GM23338 (cell line): ENCODE results near the gene GRIA3. TPM values are rescaled to one million over a fixed set of nuclear protein-coding genes. Genes with fewer than 3 reads are reported as not detected.

Experiments used
- ATAC-seq: fragments of 200-7000 bp; cut with Tn5 transposase; 3 replicates; pipeline ENCODE4 v1.9.1; 2020
- DNase-seq: peaks from one replicate; pipeline ENCODE4 v3.0.0-alpha.2; 2015; ENCODE audit warnings: low spot score
- H2AFZ ChIP-seq: fragments of 200-600 bp; sonication (generic); 2 replicates; pipeline ENCODE4 v1.8.0; 2016; ENCODE audit warnings: antibody characterized with exemption, mild to moderate bottlenecking, moderate library complexity
- H3F3A ChIP-seq: fragments of 200-600 bp; sonication (generic); replicated peaks from 2 replicates; pipeline ENCODE4 v1.8.0; 2017; ENCODE audit warnings: antibody characterized with exemption, mixed run types, low read depth
- H3K27ac ChIP-seq: fragments of 200-600 bp; sonication (generic); 2 replicates; pipeline ENCODE4 v1.6.1; 2016; ENCODE audit warnings: low read depth
- H3K27me3 ChIP-seq: fragments of 200-600 bp; sonication (generic); 2 replicates; pipeline ENCODE4 v1.8.0; 2016; ENCODE audit warnings: mild to moderate bottlenecking, mixed run types, moderate library complexity; ENCODE audit not compliant: insufficient read depth
- H3K36me3 ChIP-seq: fragments of 200-600 bp; sonication (generic); 2 replicates; pipeline ENCODE4 v1.8.0; 2016; ENCODE audit warnings: mild to moderate bottlenecking; ENCODE audit not compliant: insufficient read depth
- H3K4me1 ChIP-seq: fragments of 200-600 bp; sonication (generic); 2 replicates; pipeline ENCODE4 v1.8.0; 2016; ENCODE audit warnings: mild to moderate bottlenecking, moderate library complexity; ENCODE audit not compliant: insufficient read depth
- H3K4me2 ChIP-seq: fragments of 200-600 bp; sonication (generic); 2 replicates; pipeline ENCODE4 v1.7.1; 2017; ENCODE audit warnings: mixed run types
- H3K4me3 ChIP-seq: fragments of 200-600 bp; sonication (generic); 2 replicates; pipeline ENCODE4 v1.6.1; 2016; ENCODE audit warnings: mixed run types
- H3K79me2 ChIP-seq: fragments of 200-600 bp; sonication (generic); replicated peaks from 2 replicates; pipeline ENCODE4 v1.8.0; 2017; ENCODE audit warnings: mild to moderate bottlenecking; ENCODE audit not compliant: insufficient read depth
- H3K9me2 ChIP-seq: fragments of 200-600 bp; sonication (generic); 2 replicates; pipeline ENCODE4 v1.8.0; 2017; ENCODE audit not compliant: insufficient read depth
- H4K20me1 ChIP-seq: fragments of 200-600 bp; sonication (generic); replicated peaks from 2 replicates; pipeline ENCODE4 v1.8.0; 2017; ENCODE audit warnings: mild to moderate bottlenecking; ENCODE audit not compliant: insufficient read depth
- H3K27ac Mint-ChIP-seq: 2 replicates; pipeline ENCODE4 v1.8.0; 2020; ENCODE audit warnings: inconsistent platforms, mild to moderate bottlenecking, moderate library complexity, mixed read lengths
- H3K27me3 Mint-ChIP-seq: 3 replicates; pipeline ENCODE4 v1.8.0; 2022; ENCODE audit warnings: low read depth, mild to moderate bottlenecking, moderate library complexity, mixed read lengths, inconsistent platforms; ENCODE audit not compliant: insufficient read depth, poor library complexity
- H3K36me3 Mint-ChIP-seq: 3 replicates; pipeline ENCODE4 v1.8.0; 2021; ENCODE audit warnings: low read depth, mild to moderate bottlenecking, inconsistent platforms, moderate library complexity, mixed read lengths
- H3K4me1 Mint-ChIP-seq: 3 replicates; pipeline ENCODE4 v1.8.0; 2020; ENCODE audit warnings: mild to moderate bottlenecking, inconsistent platforms, mixed read lengths
- H3K4me3 Mint-ChIP-seq: 3 replicates; pipeline ENCODE4 v1.8.0; 2021; ENCODE audit warnings: moderate library complexity, mild to moderate bottlenecking, inconsistent platforms, mixed read lengths
- H3K9me3 Mint-ChIP-seq: 3 replicates; pipeline ENCODE4 v1.8.0; 2020; ENCODE audit warnings: moderate library complexity, mild to moderate bottlenecking, inconsistent platforms, mixed read lengths
- CREB1 ChIP-seq: fragments of 250-450 bp; sonication (Bioruptor Pico); IDR thresholded peaks from 2 replicates; pipeline ENCODE4 v1.5.0; 2020; ENCODE audit warnings: low read depth, mild to moderate bottlenecking, moderate library complexity
- EZH2 ChIP-seq: fragments of 200-600 bp; sonication (generic); IDR thresholded peaks from one replicate; pipeline ENCODE4 v1.8.0; 2017; ENCODE audit warnings: antibody characterized with exemption, mild to moderate bottlenecking, low read depth; ENCODE audit not compliant: unreplicated experiment
- EZH2phosphoT487 ChIP-seq: fragments of 200-600 bp; sonication (generic); IDR thresholded peaks from one replicate; pipeline ENCODE4 v1.8.1; 2018; ENCODE audit warnings: antibody characterized with exemption; ENCODE audit not compliant: unreplicated experiment
- JUNB ChIP-seq: IDR thresholded peaks from one replicate; pipeline ENCODE4 v1.6.1; 2016; ENCODE audit warnings: antibody characterized with exemption; ENCODE audit not compliant: unreplicated experiment
- NANOG ChIP-seq: IDR thresholded peaks from 2 replicates; pipeline ENCODE4 v1.6.1; 2016; ENCODE audit warnings: antibody characterized with exemption, borderline replicate concordance
- POLR2AphosphoS5 ChIP-seq: IDR thresholded peaks from 2 replicates; pipeline ENCODE4 v1.6.1; 2016; ENCODE audit warnings: antibody characterized with exemption, low read depth
- STAT1 ChIP-seq: IDR thresholded peaks from one replicate; pipeline ENCODE4 v1.6.1; 2016; ENCODE audit warnings: antibody characterized with exemption; ENCODE audit not compliant: unreplicated experiment
- ZNF114 ChIP-seq: fragments of 250-450 bp; sonication (Bioruptor Pico); IDR thresholded peaks from 2 replicates; pipeline ENCODE4 v1.5.0; 2020; ENCODE audit warnings: mild to moderate bottlenecking, moderate library complexity
- ZNF331 ChIP-seq: fragments of 250-450 bp; sonication (Bioruptor Pico); IDR thresholded peaks from 2 replicates; pipeline ENCODE4 v1.5.0; 2020; ENCODE audit warnings: low read depth, mild to moderate bottlenecking, moderate library complexity
- polyA plus RNA-seq: library from polyadenylated mRNA; unstranded; fragments of >200 nt; fragmentation: Nextera tagmentation; extraction: Ambion mirVana; gene quantifications from 2 replicates; pipeline ENCODE4 v1.2.1, GENCODE V29; 2016
- total RNA-seq: library from RNA; depleted of rRNA; stranded (reverse); fragments of >200 nt; shearing (Covaris generic); gene quantifications from 2 replicates; pipeline ENCODE4 v1.2.3, GENCODE V29; 2014
- TF ChIP-seq, protein P1 (sequence below): IDR thresholded peaks from one replicate; pipeline ENCODE4 v1.6.1; 2018; ENCODE audit warnings: antibody characterized with exemption; ENCODE audit not compliant: unreplicated experiment
- TF ChIP-seq, protein P2 (sequence below), 2 experiments: fragments of 200-600 bp in 1 of 2; sonication (generic) in 1 of 2; conservative IDR thresholded peaks; 2 replicates each; pipeline versions ENCODE4 v1.5.1 to v1.6.1; 2016 to 2017; ENCODE audit warnings: antibody characterized with exemption in 2 of 2, low read depth in 2 of 2, mild to moderate bottlenecking in 2 of 2, moderate library complexity in 1 of 2
- TF ChIP-seq, protein P3 (sequence below): fragments of 250-450 bp; sonication (Bioruptor Pico); IDR thresholded peaks from 2 replicates; pipeline ENCODE4 v1.5.0; 2020; ENCODE audit warnings: mild to moderate bottlenecking, moderate library complexity
- TF ChIP-seq, protein P4 (sequence below): IDR thresholded peaks from 2 replicates; pipeline ENCODE4 v1.6.1; 2016; ENCODE audit warnings: antibody characterized with exemption

GRIA3 gene
- total and polyA plus RNA-seq, 2 experiments from 2014 or later = 2.7 to 5.6 TPM

DNA sequence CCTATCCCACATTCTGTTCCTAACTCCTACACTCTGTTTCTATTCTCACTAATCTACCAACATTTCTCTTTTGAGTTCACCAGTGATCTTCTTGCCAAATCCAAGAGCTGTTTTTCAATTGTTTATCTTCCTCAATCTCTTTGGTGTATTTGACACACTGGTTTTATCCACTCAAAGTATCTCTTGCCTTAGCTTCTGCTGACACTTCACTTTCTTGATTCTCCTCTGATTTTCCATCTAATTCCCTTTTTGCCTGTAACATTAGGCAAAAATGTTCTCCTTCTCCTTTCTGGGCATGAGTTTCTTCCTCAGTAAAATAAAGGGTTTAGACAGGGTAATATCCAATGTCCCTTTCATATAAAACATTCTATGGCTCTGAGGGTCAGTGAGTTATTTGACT lies 26.2 kb downstream of the GRIA3 start:
- Mint-ChIP-seq H3K27me3 (no peaks in the 10 kb centered on the region), H3K4me3 (no peak overlapping the region), H3K9me3 (no peaks in the 10 kb centered on the region), H3K4me1 (peaks cover 3% of the 10 kb centered on the region; the same call in 2 of the 3 replicates), H3K36me3 (no peaks in the 10 kb centered on the region), H3K27ac (no peak overlapping the region)
- Histone ChIP-seq H3F3A (no peaks in the 10 kb centered on the region), H2AFZ (no peak overlapping the region), H4K20me1 (no peaks in the 10 kb centered on the region), H3K27ac (no peak overlapping the region), H3K4me2 (no peak overlapping the region), H3K4me1 (no peaks in the 10 kb centered on the region), H3K36me3 (no peaks in the 10 kb centered on the region), H3K4me3 (no peak overlapping the region), H3K79me2 (no peaks in the 10 kb centered on the region), H3K27me3 (no peaks in the 10 kb centered on the region), H3K9me2 (no peaks in the 10 kb centered on the region)
- TF ChIP-seq, protein P1, sequence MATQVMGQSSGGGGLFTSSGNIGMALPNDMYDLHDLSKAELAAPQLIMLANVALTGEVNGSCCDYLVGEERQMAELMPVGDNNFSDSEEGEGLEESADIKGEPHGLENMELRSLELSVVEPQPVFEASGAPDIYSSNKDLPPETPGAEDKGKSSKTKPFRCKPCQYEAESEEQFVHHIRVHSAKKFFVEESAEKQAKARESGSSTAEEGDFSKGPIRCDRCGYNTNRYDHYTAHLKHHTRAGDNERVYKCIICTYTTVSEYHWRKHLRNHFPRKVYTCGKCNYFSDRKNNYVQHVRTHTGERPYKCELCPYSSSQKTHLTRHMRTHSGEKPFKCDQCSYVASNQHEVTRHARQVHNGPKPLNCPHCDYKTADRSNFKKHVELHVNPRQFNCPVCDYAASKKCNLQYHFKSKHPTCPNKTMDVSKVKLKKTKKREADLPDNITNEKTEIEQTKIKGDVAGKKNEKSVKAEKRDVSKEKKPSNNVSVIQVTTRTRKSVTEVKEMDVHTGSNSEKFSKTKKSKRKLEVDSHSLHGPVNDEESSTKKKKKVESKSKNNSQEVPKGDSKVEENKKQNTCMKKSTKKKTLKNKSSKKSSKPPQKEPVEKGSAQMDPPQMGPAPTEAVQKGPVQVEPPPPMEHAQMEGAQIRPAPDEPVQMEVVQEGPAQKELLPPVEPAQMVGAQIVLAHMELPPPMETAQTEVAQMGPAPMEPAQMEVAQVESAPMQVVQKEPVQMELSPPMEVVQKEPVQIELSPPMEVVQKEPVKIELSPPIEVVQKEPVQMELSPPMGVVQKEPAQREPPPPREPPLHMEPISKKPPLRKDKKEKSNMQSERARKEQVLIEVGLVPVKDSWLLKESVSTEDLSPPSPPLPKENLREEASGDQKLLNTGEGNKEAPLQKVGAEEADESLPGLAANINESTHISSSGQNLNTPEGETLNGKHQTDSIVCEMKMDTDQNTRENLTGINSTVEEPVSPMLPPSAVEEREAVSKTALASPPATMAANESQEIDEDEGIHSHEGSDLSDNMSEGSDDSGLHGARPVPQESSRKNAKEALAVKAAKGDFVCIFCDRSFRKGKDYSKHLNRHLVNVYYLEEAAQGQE = no peak
- TF ChIP-seq, protein P2, sequence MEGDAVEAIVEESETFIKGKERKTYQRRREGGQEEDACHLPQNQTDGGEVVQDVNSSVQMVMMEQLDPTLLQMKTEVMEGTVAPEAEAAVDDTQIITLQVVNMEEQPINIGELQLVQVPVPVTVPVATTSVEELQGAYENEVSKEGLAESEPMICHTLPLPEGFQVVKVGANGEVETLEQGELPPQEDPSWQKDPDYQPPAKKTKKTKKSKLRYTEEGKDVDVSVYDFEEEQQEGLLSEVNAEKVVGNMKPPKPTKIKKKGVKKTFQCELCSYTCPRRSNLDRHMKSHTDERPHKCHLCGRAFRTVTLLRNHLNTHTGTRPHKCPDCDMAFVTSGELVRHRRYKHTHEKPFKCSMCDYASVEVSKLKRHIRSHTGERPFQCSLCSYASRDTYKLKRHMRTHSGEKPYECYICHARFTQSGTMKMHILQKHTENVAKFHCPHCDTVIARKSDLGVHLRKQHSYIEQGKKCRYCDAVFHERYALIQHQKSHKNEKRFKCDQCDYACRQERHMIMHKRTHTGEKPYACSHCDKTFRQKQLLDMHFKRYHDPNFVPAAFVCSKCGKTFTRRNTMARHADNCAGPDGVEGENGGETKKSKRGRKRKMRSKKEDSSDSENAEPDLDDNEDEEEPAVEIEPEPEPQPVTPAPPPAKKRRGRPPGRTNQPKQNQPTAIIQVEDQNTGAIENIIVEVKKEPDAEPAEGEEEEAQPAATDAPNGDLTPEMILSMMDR (conservative IDR thresholded peaks at IDR 0.05; ENCODE audit: low read depth in 2 of 2) = no peak
- TF ChIP-seq, protein P3, sequence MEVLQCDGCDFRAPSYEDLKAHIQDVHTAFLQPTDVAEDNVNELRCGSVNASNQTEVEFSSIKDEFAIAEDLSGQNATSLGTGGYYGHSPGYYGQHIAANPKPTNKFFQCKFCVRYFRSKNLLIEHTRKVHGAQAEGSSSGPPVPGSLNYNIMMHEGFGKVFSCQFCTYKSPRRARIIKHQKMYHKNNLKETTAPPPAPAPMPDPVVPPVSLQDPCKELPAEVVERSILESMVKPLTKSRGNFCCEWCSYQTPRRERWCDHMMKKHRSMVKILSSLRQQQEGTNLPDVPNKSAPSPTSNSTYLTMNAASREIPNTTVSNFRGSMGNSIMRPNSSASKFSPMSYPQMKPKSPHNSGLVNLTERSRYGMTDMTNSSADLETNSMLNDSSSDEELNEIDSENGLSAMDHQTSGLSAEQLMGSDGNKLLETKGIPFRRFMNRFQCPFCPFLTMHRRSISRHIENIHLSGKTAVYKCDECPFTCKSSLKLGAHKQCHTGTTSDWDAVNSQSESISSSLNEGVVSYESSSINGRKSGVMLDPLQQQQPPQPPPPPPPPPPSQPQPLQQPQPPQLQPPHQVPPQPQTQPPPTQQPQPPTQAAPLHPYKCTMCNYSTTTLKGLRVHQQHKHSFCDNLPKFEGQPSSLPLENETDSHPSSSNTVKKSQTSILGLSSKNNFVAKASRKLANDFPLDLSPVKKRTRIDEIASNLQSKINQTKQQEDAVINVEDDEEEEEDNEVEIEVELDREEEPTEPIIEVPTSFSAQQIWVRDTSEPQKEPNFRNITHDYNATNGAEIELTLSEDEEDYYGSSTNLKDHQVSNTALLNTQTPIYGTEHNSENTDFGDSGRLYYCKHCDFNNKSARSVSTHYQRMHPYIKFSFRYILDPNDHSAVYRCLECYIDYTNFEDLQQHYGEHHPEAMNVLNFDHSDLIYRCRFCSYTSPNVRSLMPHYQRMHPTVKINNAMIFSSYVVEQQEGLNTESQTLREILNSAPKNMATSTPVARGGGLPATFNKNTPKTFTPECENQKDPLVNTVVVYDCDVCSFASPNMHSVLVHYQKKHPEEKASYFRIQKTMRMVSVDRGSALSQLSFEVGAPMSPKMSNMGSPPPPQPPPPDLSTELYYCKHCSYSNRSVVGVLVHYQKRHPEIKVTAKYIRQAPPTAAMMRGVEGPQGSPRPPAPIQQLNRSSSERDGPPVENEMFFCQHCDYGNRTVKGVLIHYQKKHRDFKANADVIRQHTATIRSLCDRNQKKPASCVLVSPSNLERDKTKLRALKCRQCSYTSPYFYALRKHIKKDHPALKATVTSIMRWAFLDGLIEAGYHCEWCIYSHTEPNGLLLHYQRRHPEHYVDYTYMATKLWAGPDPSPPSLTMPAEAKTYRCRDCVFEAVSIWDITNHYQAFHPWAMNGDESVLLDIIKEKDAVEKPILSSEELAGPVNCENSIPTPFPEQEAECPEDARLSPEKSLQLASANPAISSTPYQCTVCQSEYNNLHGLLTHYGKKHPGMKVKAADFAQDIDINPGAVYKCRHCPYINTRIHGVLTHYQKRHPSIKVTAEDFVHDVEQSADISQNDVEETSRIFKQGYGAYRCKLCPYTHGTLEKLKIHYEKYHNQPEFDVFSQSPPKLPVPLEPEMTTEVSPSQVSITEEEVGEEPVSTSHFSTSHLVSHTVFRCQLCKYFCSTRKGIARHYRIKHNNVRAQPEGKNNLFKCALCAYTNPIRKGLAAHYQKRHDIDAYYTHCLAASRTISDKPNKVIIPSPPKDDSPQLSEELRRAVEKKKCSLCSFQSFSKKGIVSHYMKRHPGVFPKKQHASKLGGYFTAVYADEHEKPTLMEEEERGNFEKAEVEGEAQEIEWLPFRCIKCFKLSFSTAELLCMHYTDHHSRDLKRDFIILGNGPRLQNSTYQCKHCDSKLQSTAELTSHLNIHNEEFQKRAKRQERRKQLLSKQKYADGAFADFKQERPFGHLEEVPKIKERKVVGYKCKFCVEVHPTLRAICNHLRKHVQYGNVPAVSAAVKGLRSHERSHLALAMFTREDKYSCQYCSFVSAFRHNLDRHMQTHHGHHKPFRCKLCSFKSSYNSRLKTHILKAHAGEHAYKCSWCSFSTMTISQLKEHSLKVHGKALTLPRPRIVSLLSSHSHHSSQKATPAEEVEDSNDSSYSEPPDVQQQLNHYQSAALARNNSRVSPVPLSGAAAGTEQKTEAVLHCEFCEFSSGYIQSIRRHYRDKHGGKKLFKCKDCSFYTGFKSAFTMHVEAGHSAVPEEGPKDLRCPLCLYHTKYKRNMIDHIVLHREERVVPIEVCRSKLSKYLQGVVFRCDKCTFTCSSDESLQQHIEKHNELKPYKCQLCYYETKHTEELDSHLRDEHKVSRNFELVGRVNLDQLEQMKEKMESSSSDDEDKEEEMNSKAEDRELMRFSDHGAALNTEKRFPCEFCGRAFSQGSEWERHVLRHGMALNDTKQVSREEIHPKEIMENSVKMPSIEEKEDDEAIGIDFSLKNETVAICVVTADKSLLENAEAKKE (CRISPR knock-in tag) = no peak
- TF ChIP-seq, protein P4, sequence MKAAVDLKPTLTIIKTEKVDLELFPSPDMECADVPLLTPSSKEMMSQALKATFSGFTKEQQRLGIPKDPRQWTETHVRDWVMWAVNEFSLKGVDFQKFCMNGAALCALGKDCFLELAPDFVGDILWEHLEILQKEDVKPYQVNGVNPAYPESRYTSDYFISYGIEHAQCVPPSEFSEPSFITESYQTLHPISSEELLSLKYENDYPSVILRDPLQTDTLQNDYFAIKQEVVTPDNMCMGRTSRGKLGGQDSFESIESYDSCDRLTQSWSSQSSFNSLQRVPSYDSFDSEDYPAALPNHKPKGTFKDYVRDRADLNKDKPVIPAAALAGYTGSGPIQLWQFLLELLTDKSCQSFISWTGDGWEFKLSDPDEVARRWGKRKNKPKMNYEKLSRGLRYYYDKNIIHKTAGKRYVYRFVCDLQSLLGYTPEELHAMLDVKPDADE = no peak
- TF ChIP-seq EZH2 (no peak), CREB1 (CRISPR knock-in tag) (no peak), ZNF114 (CRISPR knock-in tag) (no peak), STAT1 (no peak), NANOG (no peak), ZNF331 (no peak), POLR2AphosphoS5 (no peak), JUNB (no peak), EZH2phosphoT487 (no peak)
- no peak for ATAC-seq
- DNase-seq = no peak
